PC-9 (cell line): ENCODE results near the gene ANKRD6.

Source experiments
- EZH2 ChIP-seq: fragments of 200-600 bp; sonication (generic); IDR thresholded peaks from 2 replicates; pipeline ENCODE4 v1.8.0; 2017; ENCODE audit warnings: antibody characterized with exemption, low read depth
- TF ChIP-seq, protein P1 (sequence below): fragments of 200-600 bp; sonication (generic); conservative IDR thresholded peaks from 2 replicates; pipeline ENCODE4 v1.6.1; 2017; ENCODE audit warnings: mixed run types, antibody characterized with exemption, mild to moderate bottlenecking, moderate library complexity

DNA sequence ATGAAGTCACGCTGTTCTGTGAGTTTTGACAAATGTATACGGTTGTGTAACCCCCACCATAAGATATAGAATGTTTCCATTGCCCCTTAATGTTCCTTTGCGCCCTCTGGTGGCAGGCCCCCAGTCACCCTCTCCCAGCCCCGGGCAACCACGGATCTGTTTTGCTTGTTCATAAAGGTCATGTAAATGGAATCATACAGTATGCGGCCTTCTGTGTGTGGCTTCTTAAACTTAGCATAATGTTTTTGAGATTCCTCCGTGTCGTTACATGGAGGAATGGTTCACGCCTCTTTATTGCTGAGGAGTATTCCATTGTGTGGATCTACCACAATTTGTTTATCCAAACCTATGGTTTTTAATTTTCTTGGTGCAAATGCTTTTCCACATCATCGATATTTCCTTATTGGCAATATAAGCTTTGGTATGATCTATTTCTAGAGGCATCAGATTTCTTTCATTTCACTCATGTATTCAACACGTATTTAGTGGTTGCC lies 177.2 kb downstream of the ANKRD6 start:
- TF ChIP-seq, protein P1, sequence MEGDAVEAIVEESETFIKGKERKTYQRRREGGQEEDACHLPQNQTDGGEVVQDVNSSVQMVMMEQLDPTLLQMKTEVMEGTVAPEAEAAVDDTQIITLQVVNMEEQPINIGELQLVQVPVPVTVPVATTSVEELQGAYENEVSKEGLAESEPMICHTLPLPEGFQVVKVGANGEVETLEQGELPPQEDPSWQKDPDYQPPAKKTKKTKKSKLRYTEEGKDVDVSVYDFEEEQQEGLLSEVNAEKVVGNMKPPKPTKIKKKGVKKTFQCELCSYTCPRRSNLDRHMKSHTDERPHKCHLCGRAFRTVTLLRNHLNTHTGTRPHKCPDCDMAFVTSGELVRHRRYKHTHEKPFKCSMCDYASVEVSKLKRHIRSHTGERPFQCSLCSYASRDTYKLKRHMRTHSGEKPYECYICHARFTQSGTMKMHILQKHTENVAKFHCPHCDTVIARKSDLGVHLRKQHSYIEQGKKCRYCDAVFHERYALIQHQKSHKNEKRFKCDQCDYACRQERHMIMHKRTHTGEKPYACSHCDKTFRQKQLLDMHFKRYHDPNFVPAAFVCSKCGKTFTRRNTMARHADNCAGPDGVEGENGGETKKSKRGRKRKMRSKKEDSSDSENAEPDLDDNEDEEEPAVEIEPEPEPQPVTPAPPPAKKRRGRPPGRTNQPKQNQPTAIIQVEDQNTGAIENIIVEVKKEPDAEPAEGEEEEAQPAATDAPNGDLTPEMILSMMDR, result peak; percentile 76
- no peak for TF ChIP-seq EZH2
